Sigmoid colon (tissue), 4 donors: ENCODE measurements around the gene CRB2.

Experiments
- POLR2A ChIP-seq, 2 donors: fragments of 450-650 bp; IDR thresholded peaks; one replicate each; pipeline ENCODE4 v1.6.1; 2016; ENCODE audit warnings: antibody characterized with exemption in 2 of 2, mild to moderate bottlenecking in 2 of 2, moderate library complexity in 2 of 2
- POLR2AphosphoS5 ChIP-seq, 4 donors: sonication (generic); formaldehyde crosslinking; IDR thresholded peaks; one replicate each; pipeline ENCODE4 v1.6.1; 2017; ENCODE audit warnings: antibody characterized with exemption in 4 of 4

GRCh38 chr9:123419721-123420591, 64.0 kb downstream of the CRB2 start:
- TF ChIP-seq POLR2AphosphoS5 (IDR thresholded peaks at IDR 0.05) (no peak), POLR2A (IDR thresholded peaks at IDR 0.05) (no peak)
